HG03039 (cell line): Measurements from ENCODE around the gene DCLRE1C.
"Not testable (repeated sequence)": the region's sequence is repeated elsewhere in the genome, so short reads cannot be mapped to it uniquely, and the experiment has no call there.

ENCODE experiments used
- ATAC-seq: cut with Tn5 transposase; IDR thresholded peaks from one replicate; pipeline ENCODE4 v1.9.1; 2021; ENCODE audit warnings: mild to moderate bottlenecking, moderate library complexity; ENCODE audit not compliant: unreplicated experiment

Gene DCLRE1C

DNA sequence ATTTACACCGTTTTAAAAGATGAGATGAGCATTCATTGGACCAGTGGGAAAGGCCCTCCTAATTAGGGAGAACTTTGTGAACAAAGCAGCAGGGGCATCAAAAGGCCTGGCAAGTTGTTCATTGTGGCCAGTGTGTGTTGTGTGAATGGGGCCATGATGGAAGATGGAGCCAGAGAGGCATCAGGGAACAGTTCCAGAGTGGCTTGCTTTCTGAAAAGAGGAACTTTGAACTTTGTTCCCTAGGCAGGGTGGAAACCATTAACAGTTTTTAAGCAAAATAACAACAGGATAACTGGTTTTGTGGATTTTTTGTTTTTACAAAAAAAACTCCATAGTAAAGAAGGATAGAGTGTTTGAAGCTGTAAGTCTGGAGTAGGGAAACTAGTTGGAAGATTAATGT is 62.7 kb downstream of the DCLRE1C start:
- no peak for ATAC-seq

DNA sequence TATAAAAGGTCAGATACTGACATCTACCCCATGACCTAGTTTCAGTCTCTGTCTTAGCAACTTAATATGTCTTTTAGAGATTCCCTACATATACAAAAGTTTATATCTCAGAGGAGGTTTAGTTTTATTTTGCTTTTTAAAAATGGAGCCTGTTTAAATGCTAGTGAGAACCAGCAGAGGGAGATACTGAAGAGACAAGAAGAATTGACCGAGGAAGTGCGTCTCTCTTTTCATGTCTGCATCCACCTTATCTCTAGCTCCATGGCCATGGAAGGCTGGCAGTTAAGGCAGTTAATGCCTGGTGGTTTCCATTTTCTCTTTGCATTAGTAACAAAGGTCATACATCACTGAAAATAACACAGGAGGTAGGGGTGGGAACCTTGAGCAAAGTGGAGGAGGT is 64.6 kb downstream of the DCLRE1C start:
- ATAC-seq, result no peak

DNA sequence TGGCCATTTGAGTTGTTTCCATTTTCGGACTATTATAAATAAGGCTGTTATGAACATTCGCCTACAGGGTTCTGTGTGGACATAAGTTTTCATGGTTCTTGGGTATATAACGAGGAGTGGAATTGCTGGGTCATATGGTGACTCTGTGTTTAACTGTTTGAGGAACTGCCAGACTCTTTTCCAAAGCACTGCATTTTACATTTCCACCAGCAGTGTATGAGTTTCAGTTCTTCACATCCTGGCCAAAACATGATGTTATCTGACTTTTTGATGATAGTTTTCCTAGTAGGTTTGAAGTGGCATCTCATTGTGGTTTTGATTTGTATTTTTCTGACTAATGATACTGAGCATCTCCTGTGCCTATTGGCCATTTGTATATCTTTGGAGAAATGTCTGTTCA is 69.8 kb downstream of the DCLRE1C start:
- ATAC-seq, result no peak

DNA sequence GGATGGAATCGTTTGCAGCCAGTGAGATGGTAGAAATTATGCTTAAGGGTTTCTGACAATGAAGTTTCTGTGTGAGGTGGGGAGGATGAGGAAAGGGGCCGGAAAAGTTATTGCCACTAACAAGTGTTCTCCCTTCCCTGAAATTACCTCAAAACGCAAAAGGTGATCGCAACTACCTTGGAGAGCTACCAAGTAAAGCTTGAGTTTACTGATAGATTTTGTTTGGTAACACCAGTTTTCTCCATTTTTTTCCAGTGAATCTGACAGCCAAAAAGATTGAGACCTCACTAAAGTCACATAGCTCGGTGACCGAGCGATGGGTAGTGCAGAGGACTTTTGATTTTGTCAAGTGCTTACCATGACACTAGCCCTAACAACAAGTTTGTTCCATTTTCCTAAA is 73.7 kb downstream of the DCLRE1C start:
- no peak for ATAC-seq

DNA sequence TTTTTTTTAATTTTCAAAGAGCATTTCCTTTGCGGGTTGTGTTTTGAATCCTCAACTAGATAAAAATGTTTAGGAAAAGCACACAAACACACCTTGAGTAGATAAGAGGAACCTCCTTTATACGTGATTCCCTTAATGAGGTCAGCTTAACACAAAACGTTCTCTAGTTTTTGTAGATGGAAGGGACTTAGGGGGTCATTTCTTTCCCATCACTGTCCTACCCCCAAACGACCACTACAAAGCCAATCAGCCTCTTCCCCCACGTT is 74.0 kb downstream of the DCLRE1C start:
- ATAC-seq, result no peak

DNA sequence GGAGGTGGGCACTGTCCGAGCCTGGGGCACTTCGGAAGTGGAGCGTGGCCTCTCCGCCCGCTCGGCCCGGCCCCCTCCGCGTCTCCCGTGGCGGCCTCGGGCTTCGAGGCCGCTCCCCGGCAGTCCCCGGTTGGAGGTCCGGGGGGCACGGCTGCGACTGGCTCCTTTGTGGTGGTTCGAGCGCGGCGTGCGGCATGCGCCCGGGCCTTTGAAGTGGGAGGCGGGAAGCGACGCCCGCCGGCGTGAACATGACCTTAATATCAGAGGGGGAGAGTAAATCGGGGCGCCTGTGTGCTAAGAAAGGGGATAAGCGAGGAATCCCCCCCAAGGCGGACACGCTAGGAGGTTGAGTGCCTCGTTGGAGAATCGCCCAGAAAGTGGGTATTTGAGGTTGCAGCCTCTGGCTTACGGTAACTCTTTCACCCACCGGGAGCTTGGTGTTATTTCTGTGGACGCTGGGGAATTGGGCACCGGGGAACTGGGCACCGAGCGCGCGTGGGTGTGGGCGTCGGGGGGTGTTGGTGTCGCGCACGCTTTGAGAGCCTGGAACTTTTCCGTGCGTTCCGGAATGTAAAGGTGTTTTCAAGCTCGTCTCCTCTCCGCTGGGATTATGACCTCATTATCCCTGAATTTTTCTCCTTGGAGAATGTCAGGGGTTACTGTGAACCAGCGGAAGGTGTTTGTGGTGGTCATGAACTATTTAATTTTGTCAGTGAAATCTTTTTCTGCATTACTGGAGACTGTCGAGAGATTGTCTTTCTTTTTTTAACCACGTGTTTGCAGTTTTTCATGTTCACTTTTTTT is 74.6 kb downstream of the DCLRE1C start:
- peak; percentile 13 for ATAC-seq

DNA sequence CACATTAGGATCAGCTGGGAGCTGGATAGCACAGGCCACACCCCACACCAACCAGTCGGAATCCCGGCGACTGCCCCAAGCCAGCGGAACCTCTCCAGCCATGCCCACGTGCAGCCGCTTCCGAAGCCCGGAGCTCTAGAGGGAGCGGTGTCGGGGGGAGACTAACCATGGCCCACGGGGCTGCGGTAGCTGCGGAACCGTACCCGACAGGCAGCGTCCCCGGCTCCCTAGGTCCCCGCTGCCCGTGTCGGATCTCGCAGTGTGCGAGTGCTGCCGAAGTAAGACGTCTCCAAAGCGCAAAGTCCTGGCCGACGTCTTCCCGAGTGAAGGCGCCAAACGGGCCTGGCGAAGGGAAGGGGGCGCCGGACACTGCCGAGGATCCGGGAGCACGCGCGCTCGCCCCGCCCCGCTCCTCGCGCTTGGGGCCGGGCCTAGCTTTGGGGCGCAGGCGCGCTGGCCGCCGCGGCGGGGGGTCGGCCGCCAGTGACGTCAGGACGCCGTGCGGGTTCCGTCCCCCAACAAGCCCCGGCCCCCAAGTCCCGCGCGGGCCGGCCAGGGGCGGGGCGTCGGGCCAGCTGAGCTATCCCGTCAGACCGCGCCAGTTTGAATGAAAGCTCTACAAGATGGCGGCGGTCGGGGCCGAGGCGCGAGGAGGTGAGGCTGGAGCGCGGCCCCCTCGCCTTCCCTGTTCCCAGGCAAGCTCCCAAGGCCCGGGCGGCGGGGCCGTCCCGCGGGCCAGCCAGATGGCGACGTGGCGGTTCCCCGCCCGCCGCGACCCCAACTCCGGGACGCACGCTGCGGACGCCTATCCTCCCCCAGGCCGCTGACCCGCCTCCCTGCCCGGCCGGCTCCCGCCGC is 75.4 kb downstream of the DCLRE1C start, which contains the start of gene SUV39H2:
Gene SUV39H2 (plus strand): TSS at position 601 of the 858 bp plus-strand sequence. CDS start 23 bp downstream, at position 624.
- ATAC-seq, result peak; percentile 86

DNA sequence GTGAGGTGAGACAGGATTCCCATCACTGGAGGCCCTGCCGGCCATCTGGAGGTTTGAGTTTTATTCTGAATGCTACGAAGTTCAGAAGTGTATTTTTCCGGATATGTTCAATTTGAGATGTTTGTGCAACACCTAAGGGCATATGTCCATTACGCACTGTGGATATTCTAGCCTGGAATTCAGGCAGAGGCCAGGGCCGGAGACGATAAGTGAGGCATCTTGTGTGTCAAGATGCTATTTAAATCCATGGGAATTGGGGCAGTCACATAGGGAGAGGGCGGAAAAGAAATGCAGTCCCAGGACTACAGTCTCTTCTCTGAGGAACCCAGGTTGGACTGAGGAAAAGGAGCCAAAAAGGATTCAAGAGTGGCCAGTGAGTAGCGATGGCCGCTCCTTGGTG is 77.1 kb downstream of the DCLRE1C start:
- ATAC-seq, result no peak

DNA sequence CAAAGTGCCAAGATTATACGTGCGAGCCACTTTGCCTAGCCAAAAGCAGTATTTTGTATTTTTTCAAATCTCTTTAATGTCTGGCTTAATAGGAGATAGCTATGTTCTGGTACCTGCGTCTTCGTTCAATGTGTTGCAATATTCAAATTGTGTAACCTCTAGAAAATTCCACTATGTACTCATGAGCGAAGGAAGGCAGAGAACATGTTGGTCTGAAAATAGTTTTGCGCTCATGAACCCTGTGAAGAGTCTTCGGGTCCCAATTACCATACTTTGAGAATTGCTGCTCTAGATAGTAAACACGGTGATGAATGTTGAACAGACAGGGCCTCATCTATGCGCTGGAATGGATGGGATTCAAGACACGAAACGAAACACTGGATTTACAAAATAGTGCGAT is 78.0 kb downstream of the DCLRE1C start:
- no peak for ATAC-seq

DNA sequence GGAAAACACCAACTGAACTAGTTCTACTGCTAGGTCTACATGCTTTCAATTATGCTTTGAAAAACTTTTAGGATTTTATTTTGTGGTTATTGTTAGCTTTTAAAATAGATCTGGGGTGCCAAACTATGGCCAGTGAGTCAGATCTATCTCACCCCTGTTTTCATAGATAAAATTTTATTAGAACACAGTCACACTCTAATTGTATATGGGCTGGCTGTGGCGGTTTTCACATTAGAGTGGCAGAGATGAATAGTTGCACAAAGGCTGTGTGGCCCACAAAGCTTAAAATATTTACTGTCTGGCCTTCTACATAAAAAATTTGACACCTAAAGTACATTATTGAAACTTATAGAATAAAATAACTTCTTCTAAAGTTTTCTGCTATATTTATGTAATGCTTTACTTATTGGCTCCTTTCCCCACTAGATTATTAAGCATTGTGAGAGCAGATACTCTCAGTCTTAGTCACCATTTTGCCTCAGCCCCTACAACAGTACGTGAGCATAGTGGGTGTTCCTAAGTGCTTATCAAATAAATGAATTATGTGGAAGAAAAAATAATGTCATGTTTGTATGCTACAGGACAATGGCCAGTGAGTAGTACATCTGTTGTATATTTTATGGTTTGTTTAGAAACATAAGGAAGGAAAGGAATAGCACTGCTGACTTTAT is 80.7 kb downstream of the DCLRE1C start:
- no peak for ATAC-seq

DNA sequence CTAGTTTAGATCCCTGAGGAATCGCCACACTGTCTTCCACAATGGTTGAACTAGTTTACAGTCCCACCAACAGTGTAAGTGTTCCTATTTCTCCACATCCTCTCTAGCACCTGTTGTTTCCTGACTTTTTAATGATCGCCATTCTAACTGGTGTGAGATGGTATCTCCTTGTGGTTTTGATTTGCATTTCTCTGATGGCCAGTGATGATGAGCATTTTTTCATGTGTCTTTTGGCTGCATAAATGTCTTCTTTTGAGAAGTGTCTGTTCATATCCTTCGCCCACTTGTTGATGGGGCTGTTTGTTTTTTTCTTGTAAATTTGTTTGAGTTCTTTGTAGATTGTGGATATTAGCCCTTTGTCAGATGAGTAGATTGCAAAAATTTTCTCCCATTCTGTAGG is 89.0 kb downstream of the DCLRE1C start:
- ATAC-seq, result not testable (repeated sequence)

DNA sequence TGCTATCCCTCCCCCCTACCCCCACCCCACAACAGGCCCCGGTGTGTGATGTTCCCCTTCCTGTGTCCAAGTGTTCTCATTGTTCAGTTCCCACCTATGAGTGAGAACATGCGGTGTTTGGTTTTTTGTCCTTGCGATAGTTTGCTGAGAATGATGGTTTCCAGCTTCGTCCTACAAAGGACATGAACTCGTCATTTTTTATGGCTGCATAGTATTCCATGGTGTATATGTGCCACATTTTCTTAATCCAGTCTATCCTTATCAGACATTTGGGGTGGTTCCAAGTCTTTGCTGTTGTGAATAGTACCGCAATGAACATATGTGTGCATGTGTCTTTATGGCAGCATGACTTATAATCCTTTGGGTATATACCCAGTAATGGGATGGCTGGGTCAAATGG is 89.4 kb downstream of the DCLRE1C start:
- not testable (repeated sequence) for ATAC-seq

DNA sequence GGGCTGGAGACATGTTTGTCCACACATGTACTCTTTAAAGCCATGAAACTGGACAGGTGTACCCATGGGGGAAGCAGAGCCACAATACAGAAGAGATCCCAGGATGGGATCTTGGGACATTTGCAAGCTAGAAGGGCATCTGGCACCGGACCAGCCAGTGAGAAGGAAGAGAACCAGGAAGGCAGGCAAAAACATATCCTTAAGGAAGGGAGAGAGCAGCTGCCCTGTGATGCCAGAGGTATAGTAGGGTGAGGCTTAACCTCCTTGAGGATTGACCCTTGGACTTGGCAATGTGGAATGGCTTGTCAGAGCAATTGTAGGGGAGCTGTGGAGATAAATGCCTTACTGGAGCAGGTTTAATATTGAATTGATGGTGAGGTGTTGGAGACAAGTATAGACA is 93.1 kb downstream of the DCLRE1C start:
- no peak for ATAC-seq

DNA sequence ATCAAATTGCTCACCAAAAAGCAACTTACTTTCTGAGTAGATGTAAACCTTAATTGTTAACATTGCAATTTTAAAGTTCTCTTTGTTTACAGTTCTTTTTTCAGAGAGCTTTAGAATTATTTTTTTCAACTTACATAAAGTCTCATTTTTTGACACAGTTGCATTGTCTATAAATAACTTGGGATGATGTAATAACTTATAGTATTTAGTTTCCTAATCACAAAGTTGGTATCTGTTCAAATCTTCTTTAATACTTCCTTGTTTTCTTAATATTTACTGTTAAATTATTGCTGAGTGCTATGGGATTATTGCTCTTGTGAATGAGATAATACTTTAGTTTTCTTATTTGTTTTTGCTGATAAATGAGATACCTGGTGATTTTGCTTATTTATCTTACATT is 94.1 kb downstream of the DCLRE1C start:
- ATAC-seq, result no peak

DNA sequence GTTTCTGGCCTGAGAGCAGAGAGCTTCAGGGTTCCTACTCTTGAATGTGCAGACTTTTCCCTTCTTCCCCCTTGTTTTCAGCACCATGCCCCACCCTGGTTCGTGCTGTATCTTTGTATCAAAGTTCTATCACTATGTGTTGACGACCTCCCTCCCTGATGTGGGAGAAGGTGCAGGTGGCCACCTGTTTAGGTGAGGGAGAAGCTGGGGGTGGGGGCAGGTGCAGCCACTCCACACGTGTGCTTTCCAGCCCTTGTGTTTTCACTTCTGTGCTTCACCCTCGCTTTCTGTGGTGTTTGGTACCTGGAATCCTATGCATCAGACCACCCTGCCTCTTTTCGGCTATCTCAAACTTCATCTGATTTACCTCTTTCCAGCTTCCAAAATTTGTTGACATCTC is 94.9 kb downstream of the DCLRE1C start:
- no peak for ATAC-seq

DNA sequence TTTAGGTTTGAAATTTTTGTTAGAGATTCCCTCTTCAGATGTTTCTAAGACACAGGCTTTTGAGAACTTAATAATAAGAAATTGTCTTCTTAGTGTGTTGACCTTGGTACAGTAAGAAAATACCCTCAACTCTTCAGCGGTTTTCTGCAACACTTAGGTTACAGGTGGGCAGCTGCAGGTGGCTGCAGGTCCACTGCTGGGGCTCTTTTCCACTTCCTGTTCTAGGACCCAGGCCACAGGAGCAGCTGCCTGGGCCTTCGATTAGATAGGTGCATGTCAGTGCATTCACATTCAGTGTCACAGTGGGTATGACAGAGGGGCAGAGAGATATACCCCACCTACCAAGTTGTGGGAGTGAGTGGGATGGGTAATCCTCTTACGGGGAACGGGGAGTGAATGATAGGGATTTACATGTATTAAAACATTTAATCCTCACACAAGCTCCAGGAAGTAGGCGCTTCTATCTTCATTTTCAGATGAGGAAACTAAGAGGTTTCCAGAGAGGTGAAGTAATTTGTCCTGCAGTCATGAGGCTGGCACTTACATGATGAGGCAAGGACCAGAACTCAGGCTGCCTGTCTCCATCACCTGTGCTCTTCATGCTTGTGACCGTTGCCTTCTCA is 95.4 kb downstream of the DCLRE1C start:
- no peak for ATAC-seq

DNA sequence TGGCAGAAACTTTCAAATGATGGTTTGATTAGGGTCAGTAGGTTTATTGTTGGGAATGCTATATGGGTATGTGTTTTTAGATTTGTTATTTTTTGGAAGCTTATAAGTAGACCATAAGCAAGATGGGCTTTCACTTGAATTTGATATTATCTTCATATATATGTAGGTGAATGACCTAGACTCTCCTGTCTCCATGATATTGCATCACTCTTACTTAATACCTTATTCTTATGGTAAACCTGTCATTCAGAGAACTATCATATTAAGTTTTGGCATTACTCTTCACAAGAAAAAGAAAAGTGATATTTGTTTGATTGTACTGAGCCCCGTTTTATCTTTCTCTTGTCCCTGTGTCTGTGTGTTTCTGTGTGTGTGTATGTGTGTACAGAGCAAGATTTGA is 98.4 kb downstream of the DCLRE1C start:
- no peak for ATAC-seq

DNA sequence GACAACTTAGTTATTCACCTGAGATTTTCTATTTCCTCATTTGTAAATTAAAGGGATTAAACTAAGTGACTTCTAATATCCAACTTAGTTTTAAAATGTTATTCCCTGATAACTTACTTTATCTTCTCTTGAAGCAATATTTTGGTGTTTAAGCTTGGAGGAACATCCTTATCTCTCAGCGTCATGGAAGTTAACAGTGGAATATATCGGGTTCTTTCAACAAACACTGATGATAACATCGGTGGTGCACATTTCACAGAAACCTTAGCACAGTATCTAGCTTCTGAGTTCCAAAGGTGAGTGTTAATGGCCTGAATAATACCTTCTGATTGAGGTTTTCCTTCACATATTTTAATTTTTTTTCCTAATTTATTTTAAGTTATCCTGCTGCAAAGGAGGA is 101.7 kb downstream of the DCLRE1C start:
- no peak for ATAC-seq
